GM18502 (cell line): ENCODE results near the gene ONECUT2.
"Not testable (repeated sequence)": the region's sequence is repeated elsewhere in the genome, so short reads cannot be mapped to it uniquely, and the experiment has no call there.

Experiments used
- ATAC-seq: cut with Tn5 transposase; IDR thresholded peaks from one replicate; pipeline ENCODE4 v1.9.1; 2021; ENCODE audit warnings: mild to moderate bottlenecking; ENCODE audit not compliant: unreplicated experiment, poor library complexity

The ONECUT2 gene

DNA sequence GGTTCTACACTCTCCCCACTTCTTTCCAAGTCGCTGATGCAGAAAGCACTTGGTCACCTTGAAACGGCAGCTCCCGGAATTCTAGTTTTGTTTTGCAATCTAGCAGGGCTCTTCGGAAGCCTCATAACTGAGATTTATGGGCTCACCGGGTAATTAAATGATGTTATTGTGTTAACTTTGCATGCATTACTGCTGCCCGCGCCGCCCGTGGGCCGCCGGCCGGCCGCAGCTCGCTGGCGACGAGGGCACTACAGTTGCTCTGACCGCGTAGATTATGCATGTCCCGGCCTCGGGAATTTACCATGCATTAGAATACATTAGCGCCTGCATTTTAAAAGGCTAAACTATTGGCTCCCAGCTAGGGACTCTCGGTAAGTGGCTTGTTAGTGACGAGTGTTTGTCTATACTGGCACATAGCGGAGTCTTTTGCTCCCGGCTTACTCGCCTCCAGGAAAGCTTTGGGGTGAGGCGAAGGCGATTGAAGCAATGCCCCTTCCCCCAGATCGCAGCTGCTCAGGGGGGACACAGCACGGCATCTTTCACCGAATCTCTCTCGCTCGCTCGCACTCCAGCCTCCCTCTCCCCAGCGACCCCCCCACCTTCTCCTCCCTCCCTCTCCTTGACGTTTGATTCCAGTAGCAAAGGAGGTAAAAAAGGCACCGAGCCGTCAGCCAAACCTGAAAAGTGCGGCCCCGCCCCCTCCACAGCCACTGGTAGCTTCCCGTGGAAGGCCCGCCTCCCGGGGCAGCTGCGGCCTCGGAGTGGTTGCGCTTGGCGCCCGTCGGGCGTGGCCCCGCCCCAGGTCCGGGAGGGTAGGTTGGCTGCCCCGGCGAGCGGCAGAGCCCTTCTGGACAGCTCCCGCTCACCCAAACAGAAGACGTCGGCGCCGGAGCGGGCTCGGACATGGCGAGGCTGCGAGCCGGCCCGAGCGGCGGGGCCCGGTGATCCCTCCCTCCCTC is at the start of gene ONECUT2:
Gene ONECUT2, plus strand, starts transcription at position 839 of the 959 bp plus-strand sequence. CDS start 343 bp downstream, outside the sequence.
- ATAC-seq: peak; percentile 92

DNA sequence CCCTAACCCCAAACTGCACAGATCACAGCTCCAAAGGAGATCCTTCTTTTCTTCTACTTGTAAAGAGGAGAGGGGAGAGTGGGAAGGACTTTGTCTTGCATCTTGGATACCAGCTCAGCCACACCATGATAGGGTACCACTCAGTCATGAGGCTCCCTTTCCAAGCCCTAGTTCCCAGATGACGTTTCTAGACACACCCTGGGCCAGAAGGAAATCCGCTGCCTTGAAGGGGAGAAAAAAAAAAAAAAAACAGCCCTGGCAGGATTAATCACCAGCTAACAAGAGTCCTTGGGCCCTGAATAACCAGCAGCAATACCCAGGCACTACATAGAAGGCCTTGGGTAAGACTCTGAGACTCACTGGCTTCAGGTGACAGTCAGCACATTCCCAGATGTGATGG is 45.9 kb upstream of the ONECUT2 start:
- ATAC-seq: no peak

DNA sequence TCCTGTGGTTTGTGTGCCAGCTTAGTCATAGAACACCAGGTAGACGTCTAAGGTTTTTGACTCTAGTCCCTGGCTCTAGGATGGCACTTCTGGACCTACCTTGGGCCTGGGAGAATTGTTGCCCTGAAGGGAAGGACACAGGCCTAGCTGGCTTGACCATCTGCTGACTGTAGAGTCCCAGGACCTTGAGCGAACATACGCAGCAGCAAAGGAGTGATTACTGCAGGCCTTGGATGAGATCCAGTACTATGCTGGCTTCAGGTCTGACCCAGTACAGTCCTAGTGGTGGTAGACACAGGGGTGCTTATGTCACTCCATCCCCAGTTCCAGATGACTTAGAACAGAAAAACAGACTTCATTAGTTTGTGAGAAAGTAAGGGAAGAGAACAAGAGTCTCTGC is 45.1 kb upstream of the ONECUT2 start:
- ATAC-seq: no peak

DNA sequence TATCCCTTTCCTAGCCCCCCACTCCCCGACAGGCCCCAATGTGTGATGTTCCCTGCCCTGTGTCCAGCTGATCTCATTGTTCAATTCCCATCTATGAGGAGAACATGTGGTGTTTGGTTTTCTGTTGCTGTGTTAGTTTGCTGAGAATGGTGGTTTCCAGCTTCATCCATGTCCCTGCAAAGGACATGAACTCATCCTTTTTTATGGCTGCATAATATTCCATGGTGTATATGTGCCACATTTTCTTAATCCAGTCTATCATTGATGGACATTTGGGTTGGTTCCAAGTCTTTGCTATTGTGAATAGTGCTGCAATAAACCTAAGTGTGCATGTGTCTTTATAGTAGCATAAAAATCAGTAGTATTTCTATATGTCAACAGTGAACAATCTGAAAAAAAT is 40.4 kb upstream of the ONECUT2 start:
- ATAC-seq: not testable (repeated sequence)

DNA sequence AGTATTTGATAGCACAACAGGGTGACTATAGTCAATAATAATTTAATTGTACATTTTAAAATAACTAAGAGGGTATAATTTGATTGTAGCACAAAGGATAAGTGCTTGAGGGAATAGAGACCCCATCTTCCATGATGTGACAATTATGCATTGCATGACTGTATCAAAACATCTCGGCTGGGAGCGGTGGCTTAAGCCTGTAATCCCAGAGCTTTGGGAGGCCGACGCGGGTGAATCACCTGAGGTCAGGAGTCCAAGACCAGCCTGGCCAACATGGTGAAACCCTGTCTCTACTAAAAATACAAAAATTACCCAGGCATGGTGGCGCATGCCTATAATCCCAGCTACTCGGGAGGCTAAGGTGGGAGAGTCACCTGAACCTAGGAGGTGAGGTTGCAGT is 38.3 kb upstream of the ONECUT2 start:
- ATAC-seq: not testable (repeated sequence)

DNA sequence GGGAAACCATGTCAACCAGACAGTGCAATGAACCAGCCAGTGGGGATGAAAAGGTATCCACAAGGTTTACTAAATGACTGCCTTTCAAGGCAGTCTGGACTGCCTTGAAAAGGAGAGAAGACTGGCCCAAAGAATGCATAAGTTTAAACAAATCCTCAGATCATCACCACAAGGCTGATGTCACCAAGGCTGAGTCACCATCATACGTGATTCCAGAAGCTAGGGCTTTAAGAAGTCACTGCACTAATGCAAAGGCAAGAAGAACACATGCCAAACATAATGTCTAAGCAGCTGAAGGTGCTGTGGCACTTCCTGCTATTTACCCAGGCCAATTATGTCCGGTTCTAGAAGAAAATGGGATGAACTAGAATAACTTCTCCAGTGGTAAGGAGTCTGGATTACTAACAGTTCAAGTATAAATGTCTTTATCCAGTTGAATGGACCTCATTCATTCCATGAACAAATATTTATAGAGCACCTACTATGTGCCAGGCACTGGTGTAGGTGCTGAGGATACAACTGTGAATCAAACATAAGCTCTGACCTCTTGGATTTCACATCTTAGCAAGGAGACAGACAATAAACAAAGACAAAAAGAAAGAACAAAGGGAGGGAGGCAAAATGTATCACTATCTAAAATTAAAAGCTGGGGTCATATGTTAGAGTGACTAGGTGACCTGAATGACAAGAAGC is 37.6 kb upstream of the ONECUT2 start:
- no peak for ATAC-seq

DNA sequence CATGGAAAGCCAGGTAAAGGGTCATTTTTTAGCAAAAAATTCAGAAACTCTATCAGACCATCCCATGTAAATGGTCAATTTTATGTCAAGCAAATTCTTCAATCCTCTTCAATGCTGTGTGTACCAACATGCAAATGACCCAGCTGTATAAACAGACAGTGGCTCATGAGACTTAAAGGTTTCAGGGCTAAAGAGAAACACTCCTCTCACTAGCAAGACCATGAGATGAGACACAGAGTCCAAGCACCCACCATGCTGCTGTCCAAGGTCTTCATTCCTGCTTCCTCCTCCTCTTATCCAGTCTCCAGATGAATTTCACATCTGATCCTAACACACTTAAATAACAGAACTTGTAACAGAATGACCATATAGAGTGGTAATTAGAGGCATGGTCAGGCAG is 30.8 kb upstream of the ONECUT2 start:
- ATAC-seq: no peak

DNA sequence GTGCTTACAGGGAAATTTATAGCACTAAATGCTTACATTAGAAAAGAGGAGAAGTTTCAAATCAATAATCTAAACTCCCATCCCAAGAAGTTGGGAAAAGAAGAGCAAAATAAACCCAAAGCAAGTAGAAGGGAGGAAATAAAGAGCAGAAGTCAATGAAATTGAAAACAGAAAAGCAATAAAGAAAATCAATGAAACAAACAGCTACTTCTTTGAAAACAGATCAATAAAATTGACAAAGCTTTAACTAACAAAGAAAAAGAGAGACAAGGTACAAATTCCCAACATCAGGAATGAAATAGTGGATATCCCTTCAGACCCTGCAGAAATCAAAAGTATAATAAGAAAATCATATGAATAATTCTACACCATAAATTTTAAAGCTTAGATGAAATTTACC is 25.5 kb upstream of the ONECUT2 start:
- ATAC-seq: no peak

DNA sequence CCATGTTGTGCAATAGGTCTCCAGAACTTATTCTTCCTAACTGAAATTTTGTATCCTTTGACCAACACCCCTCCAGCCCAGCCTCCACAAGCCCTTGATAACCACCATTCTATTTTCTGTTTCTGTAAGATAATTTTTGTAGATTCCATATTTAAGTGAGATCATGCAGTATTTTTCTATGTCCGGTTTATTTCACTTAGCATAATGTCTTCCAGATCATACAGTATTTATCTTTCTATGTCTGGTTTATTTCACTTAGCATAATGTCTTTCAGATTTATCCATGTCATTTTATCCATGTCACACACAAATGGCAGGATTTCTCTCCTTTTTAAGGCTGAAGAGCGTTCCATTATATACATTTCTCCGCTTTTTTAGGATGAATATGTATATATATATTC is 24.4 kb upstream of the ONECUT2 start:
- ATAC-seq: no peak

DNA sequence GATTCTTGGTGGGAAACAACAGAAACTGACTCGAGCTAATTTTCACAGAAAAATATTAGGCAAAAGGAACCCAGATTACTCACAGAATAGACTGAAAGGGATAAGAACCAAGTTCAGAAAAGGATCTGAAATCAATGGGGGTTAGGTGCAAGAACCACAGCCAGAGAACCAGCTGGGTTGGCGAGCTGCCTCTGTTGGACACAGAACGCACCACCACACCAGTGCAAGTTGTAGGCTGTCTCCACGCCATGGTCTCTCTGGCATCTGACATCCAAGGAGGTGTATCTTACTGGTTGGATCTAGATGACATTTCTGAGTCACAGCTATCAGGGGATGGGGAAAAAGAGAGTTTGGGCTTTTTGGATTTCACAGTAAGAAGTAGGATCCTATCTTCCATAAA is 18.6 kb upstream of the ONECUT2 start:
- no peak for ATAC-seq

DNA sequence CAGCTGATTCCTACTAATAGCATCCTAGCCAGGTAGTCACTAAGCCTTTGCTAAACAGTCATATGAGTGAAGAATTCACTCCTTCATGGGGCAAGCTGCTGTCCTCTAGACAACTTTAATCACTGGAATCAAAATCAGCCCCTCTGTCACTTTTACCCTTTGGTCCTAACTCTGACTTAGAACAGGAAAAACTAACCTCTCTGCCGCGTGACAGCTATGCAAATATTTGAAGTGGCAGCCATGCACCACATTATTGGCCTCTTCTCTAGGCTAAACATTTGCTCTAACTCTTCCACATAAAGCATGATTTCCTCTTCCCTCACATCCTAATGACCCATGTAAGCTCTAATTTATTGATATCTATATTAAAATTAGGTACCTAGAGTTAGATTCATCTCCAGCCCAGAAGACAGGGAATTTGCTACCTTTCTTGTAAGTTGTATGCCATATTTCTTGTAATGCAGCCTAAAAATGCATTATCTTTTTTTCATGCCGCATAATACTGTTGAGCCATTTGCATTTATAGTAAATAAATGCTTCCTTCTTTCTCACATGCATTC is 12.8 kb upstream of the ONECUT2 start:
- ATAC-seq: no peak

DNA sequence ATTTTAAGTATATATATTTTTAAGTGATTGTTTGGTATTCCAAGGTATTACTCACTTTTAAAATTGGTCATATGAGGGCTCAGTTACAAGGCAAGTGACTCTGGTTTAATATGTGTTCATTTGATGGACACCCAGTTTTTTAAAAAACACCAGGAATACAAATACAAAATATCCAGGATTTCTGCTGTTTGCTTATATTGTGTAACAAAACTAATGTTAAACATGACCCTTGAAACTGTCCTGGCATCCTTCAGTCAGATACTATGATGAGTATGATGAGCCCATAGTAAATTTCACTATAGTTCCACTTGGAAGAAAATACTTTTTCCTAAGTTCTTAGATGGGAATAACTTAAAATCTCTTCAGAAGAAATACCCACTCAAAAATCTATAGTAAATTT is 11.4 kb upstream of the ONECUT2 start:
- ATAC-seq: no peak

DNA sequence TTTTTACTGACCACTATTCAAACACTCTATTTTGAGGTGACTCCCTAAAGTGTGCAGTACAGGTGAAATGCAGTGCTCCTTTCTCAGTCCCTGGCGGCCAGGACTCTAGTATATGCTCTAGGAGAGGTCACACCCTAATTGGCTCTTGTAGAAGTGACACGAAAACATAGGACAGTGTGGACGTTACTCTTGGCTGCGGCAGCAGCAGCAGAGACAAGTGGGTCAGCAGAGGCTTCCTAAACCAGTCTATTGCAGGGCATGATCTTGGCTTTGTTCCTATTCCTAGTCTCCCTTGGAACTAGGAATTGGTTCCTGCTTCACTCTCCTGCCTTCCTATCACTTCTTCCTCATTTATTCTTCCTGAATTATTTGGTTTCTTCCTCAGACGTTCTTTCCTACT is 10.1 kb upstream of the ONECUT2 start:
- no peak for ATAC-seq

DNA sequence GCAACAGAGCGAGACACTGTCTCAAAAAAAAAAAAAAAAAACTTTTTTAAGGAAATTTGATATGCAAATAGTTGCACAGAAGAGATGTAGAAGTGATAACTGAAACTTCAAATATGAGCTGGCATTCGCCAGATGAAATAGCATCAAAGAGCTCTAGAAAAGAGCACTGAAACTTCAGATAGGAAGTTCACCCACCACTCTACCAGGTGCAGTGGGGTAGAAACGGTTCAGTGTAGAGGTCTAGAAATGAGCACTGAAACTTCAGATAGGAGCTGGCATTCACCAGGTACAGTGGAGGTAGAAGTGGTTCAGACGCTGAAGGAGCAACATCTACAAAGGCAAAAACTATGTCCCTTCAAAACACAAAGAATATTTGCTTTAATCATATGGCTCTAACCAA is 9.0 kb upstream of the ONECUT2 start:
- no peak for ATAC-seq

DNA sequence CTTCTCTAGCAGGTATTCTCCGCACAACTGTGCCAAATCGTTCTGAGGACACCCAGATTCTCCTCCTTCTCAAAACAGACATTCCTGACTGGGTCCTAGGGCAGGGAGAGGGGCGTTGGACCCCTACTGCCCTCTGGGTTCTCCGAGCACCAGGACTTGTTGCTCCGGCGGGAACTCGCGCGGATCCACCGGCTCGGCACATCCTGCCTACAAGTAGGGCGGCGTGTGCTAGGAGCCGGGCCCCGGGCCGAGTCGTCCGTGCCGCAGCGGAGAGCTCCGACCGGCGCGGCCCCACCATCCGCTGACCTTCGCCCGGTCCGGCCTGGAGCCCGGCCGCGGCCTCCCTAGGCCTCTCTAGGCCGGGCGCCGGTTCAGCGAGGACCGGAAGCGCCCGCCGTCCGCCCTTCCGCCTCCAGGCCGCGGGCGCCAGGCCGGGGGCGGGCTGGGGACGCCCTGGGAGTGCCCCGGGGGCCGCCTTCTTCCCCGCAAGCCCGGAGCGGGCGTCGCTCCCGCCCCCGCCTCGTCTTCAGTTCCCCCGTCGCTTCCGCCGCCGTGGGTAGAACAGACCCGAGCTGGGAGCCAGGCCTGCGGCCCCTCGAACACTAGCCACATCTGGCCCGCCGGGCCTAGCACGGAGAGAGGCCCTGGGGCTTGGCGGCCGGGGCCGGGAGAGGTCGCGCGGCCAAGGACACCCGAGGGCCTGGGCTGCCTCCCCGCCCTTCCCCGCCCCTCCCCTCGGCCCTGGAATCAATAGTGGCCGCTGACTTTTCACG is 7.6 kb upstream of the ONECUT2 start:
- no peak for ATAC-seq

DNA sequence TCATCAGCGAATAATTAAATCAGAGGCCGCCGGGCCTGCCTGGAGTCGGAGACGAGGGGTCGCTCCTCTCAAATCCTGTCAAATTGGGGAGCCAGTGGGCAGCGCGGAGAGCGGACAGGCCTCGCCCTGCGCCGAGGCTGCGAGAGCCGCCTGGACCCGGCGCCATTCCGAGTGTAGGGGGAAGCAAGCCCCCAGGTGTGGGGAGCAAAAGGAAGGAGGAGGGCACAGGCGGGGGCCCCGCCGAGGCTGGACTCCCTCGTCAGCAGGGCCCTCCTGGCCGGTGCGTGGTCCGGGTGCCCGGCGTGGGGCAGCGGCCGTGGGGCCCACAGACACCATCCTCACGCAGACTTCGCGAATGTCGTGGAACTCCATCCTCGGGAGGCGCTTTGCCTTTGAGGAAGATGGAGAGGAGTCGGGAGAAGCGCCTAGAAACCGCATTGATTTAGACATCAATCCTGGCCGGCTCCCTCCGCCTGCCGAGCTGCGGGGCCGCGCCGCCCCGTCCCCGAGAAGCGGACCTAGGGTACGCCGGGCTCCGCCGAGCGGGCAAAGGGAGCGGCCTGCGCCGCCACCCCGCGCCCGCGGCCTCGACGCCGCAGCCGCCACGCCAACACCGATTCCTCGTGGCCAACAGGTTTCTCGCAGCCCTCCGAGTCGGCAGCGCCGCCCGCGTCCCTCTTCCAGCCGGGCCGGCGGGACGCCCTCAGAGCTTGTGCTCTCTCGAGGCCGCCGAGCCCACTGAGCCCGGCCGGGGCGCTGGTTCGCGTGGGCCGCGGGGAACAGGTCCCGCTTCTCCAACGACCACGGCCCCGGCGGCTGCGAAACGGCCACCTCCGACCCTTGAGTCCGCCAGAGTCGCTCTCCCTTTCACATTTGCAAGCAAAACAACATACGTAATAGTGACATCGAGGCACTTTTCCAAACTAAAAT is 6.7 kb upstream of the ONECUT2 start:
- ATAC-seq: no peak

DNA sequence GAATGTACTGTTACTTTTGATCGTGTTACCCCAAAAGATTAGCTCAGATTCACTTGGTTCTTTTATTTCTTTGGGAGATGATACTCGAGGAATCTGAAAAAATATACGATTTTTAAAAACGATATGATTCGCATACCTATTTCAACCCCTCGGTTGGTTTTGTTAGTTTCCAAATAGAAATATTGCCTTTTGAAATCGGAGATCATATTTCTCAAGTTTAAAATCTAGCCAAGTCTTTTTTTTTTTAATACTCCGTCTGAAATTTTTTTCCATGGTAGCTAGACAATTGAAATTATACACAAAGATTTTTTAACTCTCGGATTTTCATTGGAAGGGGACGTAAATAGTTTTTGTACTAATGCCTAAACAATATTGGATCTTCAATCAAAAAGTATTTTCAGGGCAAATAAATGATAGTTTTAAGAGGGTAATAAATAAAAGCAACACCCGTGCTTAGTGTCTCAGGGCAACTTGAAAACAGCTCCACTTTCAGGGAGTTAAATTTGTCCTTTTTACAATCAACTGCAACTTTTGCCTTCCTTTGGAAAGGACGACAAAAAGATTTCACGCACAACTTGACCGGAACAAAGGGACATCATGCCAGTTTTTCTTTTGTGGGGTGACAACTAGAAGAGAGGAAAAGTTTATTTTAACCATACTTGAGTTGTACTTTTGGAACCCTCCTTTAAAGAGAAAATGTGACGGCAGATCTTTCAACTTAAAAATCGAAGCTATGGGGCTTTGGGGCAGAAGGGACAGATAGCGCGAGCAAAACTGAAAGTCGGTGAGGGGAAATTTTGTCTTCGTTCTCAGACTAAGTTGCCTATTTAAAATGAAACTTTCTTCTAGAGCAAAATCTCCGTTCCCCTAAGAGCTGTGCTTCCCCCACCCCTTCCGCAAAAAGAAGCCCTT is 5.8 kb upstream of the ONECUT2 start:
- ATAC-seq: no peak
